Occipital lobe (tissue), 2 donors: Measurements from ENCODE around the gene C6. TPM values are rescaled to one million over a fixed set of nuclear protein-coding genes. Genes with fewer than 3 reads are reported as not detected.
"Not testable (repeated sequence)": the region's sequence is repeated elsewhere in the genome, so short reads cannot be mapped to it uniquely, and the experiment has no call there.

ENCODE experiments used
- DNase-seq: peaks from one replicate; lab custom pipeline; 2025; lab: John Stamatoyannopoulos, UW
- total RNA-seq: library from RNA; depleted of rRNA; stranded (reverse); fragments of >200 nt; gene quantifications from one replicate; pipeline ENCODE4 v1.2.3, GENCODE V29; 2014

Gene C6
- total RNA-seq, 1 donor from 2014 or later, result not detected

DNA sequence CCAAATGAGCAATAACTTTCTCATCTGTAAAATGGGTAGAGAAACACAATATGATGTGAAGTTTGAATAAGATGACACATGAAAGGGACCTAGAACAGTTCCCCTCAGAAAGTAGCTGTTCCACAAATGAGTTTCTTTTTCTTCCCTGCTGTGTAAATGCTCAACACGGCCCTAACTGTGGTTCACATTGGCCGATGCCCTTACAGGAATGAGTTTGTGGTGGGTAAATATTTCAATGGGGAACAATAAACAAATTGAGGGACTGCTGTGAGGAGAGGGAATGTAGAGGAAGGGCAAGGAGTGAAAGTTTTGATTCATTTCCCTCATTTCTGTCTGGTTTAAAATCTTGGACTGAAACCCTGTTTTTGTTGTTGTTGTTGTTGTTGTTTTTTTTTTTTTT, 12.8 kb downstream of the C6 start:
- DNase-seq, result no peak

DNA sequence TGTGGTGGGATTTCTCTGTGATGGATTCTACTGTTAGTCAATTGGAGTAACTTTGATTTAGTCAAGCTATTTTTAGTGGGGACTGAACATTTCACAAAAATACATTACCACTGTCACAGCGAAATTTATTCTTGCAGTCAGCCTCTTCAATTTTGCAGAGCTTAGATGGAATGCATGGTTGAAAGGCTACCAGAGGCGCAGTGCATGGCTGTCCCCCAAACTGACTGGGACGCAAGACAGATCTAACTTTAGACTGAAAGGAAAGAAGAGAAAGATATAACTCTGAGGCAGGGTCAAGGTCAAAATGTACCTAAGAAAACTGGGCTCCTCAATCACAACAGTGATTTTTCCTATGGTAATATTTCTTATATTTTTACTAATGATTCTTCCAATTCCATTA, 13.7 kb downstream of the C6 start:
- no peak for DNase-seq

DNA sequence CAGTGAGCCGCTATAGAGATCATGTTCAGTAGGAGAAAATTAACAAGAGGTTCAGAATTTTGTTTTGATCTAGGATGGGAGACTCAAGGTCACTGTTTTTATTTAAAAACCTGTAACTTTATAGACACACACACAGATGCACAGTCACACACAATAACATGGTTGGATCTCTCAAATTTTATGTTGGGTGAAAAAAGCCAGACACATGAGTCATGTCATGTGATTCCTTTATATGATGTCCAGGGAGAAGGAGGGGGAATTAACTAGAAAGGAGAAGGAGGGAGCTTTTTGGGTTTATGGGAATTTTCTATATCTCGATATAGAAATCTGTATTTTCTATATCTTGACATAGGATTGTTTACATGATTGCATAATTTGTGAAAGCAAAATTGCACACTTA, 17.1 kb downstream of the C6 start:
- DNase-seq, result no peak

- DNase-seq, result no peak
Measured at GRCh38 chr5:41195228-41195627, 18.1 kb downstream of the C6 start.

DNA sequence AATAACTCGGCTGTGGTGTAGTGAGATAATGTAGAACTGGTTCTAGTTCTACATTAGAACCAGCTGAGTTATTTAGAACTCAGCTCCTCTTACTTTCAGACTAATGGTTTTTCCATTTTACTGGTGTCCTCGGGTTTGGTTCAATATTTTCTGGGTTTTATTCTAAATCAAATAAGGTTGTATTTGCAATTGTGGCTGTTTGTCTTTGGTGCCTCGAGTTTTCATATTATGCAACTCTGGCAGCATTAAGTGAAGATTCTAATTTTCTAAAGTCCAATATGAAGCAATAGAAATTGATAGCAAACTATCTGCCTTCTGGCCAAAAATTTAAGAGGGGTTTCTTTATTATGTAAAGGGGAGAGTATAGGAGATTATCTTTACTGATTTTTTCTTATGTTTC, 19.0 kb downstream of the C6 start:
- no peak for DNase-seq

GRCh38 chr5:41193456-41194205, 19.7 kb downstream of the C6 start:
- no peak for DNase-seq

- no peak for DNase-seq
Measured at GRCh38 chr5:41191249-41191648, 22.1 kb downstream of the C6 start.

GRCh38 chr5:41186143-41186542, 27.2 kb downstream of the C6 start:
- no peak for DNase-seq

DNA sequence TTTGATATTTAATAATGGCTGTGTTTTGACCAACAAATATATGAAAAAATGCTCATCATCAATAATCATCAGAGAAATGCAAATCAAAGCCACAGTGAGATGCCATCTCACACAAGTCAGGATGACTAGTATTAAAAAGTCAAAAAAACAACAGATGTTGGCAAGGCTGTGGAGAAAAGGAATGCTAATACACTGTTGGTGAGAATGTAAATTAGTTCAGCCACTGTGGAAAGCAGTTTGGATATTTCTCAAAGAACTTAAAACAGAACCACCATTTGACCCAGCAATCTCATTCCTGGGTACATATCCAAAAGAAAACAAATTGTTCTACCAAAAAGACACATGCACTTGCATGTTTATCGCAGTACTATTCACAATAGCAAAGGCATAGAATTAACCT, 30.0 kb downstream of the C6 start:
- not testable (repeated sequence) for DNase-seq

DNA sequence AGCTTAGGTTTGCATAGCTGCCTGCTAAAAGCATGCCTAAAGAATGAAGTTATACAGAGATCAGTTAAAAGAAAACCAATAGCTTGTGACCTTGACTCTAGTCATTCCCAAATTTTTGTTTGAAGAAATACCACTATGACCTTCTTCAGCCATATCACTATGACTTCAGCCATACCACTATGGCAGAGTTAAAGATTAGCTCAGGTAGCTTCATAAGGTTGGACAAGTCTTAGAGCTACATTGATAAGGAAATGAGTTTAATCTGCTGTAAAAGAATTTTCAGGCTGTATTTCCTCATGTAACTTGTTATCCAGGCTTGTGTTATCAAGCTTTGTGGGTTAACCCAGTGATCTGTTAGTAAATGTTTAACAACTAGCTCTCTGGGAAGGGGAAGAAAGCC, 30.7 kb downstream of the C6 start:
- no peak for DNase-seq

DNA sequence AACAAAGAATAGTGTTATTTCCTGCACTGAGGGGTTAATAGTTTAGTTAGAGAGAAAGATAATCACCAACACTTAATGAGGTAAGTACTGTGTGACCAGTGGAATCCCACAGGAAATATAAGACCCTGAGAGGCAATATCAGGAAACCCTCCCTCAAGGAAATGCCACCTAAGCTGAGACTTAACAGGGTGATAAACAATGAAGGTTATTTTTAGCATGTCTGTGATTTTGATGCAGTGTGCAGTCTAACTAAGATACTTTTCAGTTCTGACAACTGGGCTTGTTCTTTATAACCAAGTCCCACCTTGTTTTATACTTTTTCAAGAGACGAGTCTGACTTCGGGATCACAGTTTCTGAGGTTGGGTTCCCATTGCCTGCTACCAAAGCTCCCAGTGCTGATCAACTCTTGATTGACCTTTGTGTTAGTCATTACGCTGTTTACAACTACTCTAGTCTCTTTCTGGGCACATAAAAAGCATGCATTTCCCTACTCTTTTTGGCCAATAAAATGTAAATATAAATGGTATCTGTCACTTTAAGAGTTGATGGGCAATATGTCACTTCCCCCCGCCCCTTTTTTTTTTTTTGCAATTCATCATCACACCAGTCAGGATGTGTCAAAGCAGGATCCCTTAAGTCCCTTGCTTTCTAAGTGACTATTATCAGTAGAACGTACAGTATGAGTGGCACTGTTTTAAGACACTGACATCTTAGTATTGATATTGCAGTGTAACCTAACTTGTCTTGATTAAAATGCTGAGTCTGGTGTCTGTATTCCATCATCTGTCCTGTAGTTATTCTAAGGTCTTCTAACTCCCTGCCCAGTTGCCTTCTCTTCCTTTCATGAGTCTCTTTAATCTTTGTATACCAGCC, 31.4 kb downstream of the C6 start:
- DNase-seq, result no peak

DNA sequence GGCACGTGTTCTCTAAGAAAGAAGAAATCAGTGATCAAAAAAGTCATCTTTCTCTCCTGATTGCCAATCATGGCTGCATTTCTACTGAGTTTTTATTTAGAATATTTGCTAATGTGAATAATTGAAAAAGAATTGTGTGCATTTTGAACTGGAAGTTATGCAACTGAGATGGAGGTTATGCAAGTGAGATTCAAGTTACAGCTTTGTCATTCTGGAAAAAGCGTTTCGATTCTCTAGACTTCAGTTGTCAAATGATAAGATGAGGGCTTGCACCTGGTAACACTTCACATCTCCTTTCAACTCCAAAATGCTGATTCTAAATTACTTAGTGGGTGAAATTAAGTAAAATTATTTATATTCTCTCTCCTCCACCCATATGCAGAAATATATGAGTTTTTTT, 36.4 kb downstream of the C6 start:
- no peak for DNase-seq

DNA sequence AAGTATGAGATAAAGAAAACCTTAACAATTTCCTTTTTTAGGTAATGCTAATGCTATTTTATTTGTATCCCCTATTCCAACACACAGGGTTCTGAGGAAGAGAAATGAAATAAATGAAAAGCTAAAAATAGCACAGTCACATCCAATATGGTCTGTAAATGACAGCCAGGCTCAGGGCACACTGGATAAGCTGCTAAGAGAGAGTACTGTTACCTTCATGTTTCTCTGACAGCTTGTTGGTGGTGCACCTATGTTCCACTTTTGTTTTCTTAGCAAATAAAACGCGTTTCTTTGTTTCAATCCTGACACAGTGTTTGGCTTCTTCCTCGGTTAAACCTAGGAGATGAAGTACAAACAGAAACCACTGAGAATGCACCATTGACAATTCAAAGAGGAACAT, 41.3 kb downstream of the C6 start:
- no peak for DNase-seq

DNA sequence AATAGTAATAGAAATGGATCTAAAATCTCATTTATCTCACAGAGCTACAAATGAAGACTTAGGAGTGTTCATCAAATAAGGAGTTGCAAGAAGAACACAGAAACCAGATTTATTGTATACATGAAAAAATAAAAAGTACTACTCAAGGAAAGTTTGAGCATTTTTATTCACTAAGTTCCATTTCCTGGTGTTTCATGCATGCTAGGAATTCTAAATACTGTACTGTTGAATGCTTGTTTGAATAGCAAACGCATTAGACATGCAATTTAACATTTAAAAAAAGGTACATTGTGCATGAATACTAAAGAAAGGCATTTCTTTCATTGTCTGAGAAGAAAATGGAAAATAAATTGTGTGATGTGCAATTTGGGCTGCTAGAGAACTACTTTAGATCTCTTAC, 52.1 kb downstream of the C6 start:
- no peak for DNase-seq

GRCh38 chr5:41157272-41157894, 55.9 kb downstream of the C6 start:
- DNase-seq, result no peak

- DNase-seq, result no peak
Measured at GRCh38 chr5:41156739-41157138, 56.6 kb downstream of the C6 start.

GRCh38 chr5:41154491-41154890, 58.8 kb downstream of the C6 start:
- DNase-seq, result no peak

GRCh38 chr5:41151564-41151963, 61.8 kb downstream of the C6 start:
- no peak for DNase-seq

GRCh38 chr5:41148448-41148847, 64.9 kb downstream of the C6 start:
- no peak for DNase-seq

- DNase-seq, result no peak
Measured at GRCh38 chr5:41145306-41145705, 68.0 kb downstream of the C6 start.

DNA sequence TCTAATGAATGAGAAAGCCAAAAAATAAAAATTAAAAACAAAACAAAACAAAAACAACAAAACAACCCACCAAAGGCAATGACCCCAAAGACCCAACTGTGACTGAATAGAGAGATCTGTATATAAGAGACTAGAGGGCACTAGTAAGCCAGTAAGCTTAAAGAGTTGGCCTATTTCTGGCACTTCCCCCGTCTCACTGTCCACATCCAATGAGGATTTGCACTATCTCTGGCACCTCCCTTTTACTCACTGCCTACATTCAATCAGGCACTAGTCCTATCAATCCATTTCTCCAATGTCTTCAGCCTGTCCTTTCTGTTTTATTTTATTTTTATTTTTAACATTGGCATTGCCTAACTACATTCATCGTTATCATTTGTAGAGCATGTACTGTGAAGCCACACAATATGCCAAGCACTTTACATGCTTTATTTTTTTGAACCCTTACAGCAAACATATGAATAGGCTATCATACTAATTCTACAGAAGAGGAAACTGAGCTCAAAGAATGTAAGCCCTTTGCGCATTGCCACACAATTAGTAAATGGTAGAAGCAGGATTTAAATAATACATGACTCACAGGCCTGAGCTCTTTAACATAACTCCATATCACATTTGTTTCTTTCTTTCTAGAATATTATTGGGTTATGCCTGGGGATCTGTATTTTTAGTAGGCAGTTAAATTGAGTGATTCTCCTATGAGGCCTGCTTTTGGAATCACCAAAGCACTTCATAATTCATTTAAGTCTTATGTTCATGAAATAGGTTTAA, 70.0 kb downstream of the C6 start:
- DNase-seq, result no peak
